HUES64 (cell line): ENCODE data around the gene ZNF169.
"Not testable (repeated sequence)": the region's sequence is repeated elsewhere in the genome, so short reads cannot be mapped to it uniquely, and the experiment has no call there.

Experiments used
- H3K27ac ChIP-seq: 2 replicates; pipeline ENCODE4 v1.7.0; 2013; ENCODE audit warnings: low read depth, low read length, inconsistent platforms
- H3K27me3 ChIP-seq: 2 replicates; pipeline ENCODE4 v1.6.1; 2013; ENCODE audit warnings: mild to moderate bottlenecking, low read length; ENCODE audit not compliant: insufficient read depth
- H3K36me3 ChIP-seq: 2 replicates; pipeline ENCODE4 v1.6.1; 2013; ENCODE audit warnings: mild to moderate bottlenecking, low read length; ENCODE audit not compliant: insufficient read depth
- H3K4me1 ChIP-seq: 2 replicates; pipeline ENCODE4 v1.6.1; 2013; ENCODE audit warnings: mild to moderate bottlenecking, low read length, moderate library complexity; ENCODE audit not compliant: insufficient read depth
- H3K4me3 ChIP-seq: 2 replicates; pipeline ENCODE4 v1.5.1; 2013; ENCODE audit warnings: mild to moderate bottlenecking, low read length, moderate library complexity
- H3K9ac ChIP-seq: 2 replicates; pipeline ENCODE4 v1.6.1; 2013; ENCODE audit warnings: mild to moderate bottlenecking, low read depth, low read length
- H3K9me3 ChIP-seq: 2 replicates; pipeline ENCODE4 v1.6.1; 2013; ENCODE audit warnings: low read depth, low read length; ENCODE audit not compliant: insufficient read depth
- WGBS: fragments of 150-250, 120-280 bp; methylation state at CpG from one replicate; pipeline ENCODE4 v1.1.7; 2013; ENCODE audit warnings: missing lambda C conversion rate; 5-methylcytosine and 5-hydroxymethylcytosine counted together

ZNF169 gene

DNA sequence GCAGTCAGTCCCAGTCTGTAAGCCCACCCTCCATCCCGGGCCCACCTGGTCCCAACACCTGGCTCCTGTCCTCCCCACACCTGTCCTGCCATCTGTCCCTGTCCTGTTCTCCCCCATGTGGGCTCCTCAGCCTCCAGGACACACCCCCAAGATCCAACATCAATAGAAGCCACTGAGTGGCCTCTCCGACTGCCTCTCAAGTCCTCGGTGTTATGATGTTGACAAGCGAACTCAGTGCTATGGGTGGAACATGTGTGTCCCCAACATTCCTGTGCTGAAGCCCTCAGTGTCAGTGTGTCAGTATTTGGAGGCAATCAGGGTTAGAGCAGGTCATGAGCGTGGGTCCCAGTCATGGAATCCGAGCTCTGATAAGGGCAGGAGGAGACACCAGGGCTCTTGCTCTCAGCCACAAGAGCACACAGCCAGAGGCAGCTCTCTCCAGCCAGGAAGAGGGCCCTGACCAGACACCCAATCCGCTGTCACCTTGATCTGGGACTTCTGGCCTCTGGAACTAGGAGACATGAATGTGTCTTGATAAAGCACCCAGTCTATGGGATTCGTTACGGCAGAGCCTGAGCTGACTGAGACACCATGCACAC, 63.3 kb downstream of the ZNF169 start:
- H3K4me1 ChIP-seq, H3K9ac ChIP-seq, H3K4me3 ChIP-seq, H3K27me3 ChIP-seq, H3K9me3 ChIP-seq, H3K27ac ChIP-seq, H3K36me3 ChIP-seq: not testable (repeated sequence)
- 89% methylated on average over 4 of the region's 9 CpGs for WGBS

DNA sequence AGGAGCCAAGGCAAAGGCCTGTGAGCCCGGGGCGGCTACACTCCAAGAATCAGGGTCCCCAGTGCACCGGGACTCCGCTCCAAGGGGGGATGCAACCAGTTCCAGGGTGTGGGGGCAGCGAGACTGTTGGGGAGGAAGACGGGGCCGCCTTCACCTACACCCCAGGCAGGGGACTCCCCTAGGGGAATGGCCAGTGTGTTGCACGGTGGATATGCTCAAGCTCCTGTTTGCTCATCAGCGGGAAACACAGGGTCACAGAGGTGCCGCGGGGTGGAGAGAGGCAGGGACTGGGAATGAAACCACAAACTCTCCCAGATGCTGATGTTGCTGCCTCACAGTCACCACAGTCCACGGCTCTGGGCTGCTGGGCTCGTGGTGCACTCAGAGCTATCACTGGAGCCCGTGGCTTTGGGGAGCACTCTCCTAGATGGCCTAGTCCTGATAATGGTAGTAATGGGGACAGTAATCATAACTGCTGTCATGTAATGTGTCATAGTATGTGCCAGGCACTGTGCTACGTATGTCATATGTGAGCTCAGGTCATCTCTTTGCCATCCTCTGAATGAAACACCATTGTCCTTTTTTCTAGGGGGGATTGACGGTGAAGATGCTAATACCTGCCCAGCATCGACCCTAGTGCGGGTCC, 64.2 kb downstream of the ZNF169 start:
- not testable (repeated sequence) for H3K4me3 ChIP-seq, H3K9ac ChIP-seq, H3K27me3 ChIP-seq, H3K36me3 ChIP-seq, H3K27ac ChIP-seq, H3K4me1 ChIP-seq, H3K9me3 ChIP-seq
- 93% methylated on average over 11 of the region's 18 CpGs for WGBS

DNA sequence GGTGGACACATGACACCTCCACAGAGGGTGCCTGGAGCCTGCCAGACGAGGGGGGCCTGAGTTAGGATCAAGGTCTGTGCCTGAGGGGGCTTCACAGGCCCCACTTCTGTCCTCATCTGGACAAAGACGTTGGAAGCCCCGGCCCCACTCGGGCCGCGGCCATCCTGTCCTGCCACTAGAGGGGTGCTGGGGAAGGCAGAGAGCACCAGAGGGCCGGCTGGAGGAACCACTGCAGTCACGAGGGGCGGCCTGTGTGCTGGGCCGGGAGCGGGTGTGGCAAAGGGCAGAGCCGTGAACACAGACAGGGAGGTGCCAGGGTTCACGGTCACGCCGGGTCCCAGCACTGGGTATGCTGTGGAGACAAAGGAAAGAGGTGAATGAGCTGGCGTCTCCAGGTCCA, 66.5 kb downstream of the ZNF169 start:
- not testable (repeated sequence) for H3K9ac ChIP-seq, H3K4me1 ChIP-seq, H3K27ac ChIP-seq, H3K9me3 ChIP-seq, H3K4me3 ChIP-seq, H3K36me3 ChIP-seq, H3K27me3 ChIP-seq
- 85% methylated on average over 15 of the region's 16 CpGs for WGBS

DNA sequence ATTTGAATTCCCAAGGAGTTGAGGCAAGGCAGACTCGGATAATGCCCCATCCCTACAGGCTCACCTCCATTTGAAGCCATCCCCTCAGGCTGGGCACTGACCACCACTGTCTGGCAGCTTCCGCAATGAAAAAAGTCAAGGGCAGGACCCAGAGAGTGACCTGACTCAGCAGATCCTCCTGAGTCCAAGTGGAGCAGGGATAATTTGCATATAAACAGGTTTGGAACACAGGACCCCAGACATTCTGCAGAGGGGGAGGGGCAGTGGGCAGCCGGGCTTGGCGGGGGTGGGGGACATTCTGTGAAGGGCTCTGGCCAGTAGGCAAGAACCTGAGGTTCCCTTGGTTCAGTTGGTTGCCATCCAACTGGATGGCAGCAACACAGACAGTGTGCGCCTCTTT, 69.4 kb downstream of the ZNF169 start, which contains the start of gene NUTM2F:
NUTM2F (minus strand) TSS at position 101 of the 400 bp plus-strand sequence; CDS start at position 80, 21 bp downstream.
- H3K27ac ChIP-seq, H3K9ac ChIP-seq, H3K9me3 ChIP-seq, H3K27me3 ChIP-seq, H3K36me3 ChIP-seq, H3K4me3 ChIP-seq, H3K4me1 ChIP-seq: not testable (repeated sequence)
- 82% methylated on average over 1 of the region's 5 CpGs for WGBS

DNA sequence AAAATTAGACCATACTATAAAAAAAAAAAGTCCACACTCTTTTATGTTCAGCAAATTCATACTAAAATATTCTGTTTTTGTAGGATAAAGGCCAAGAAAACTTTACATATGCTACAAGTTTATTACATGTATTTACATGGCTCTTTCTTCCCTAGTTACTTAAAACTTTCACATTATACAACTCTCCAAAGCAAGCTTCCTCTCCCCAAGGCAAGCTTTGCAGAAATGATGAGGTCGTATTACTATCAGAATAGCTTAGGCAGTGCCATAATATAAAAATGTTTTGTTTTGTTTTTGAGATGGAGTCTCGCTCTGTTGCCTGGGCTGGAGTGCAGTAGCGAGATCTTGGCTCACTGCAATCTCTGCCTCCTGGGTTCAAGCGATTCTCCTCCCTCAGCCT, 77.3 kb downstream of the ZNF169 start:
- H3K4me1 ChIP-seq, H3K27ac ChIP-seq, H3K9me3 ChIP-seq, H3K27me3 ChIP-seq, H3K9ac ChIP-seq, H3K36me3 ChIP-seq, H3K4me3 ChIP-seq: not testable (repeated sequence)
- 91% methylated on average over 3 of the region's 4 CpGs for WGBS

DNA sequence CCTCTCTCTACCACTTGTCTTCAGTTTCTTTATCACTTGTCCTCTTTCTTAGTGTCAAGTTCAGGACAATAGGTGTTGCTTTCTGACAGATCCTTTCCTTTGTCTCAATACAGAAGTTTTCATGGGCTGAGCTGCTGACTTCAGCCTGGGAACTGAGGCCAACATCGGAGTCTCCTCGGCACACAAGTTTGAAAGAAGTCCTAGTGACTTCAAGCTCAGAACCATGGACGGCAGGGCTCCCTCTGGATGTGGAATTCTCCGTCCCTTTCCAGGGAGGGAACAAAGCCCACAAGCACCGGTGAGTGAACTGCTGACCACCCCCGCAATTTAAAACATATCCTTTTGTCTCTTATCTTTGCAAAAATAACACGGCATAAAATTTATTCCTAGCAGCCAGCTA, 79.6 kb downstream of the ZNF169 start:
- not testable (repeated sequence) for H3K4me3 ChIP-seq, H3K4me1 ChIP-seq, H3K9ac ChIP-seq, H3K27me3 ChIP-seq, H3K9me3 ChIP-seq, H3K36me3 ChIP-seq
- WGBS, result 45% methylated on average over 5 of the region's 7 CpGs
- H3K27ac ChIP-seq, result peak overlapping the region; percentile 30; the same call in 1 of the 2 replicates

DNA sequence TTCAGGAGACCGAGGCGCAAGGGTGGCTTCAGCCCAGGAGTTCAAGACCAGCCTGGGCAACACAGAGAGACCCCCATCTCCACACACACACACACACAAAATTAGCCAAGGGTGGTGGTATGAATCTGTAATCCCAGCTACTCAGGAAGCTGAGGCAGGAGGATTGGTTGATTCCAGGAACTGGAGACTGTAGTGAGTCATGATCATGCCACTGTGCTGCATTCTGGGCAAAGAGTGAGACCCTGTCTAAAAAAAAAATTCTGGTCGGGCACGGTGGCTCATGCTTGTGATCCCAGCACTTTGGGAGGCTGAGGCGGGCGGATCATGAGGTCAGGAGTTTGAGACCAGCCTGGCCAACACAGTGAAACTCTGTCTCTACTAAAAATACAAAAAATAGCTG, 80.6 kb downstream of the ZNF169 start:
- not testable (repeated sequence) for H3K27ac ChIP-seq, H3K4me3 ChIP-seq, H3K4me1 ChIP-seq, H3K27me3 ChIP-seq, H3K9me3 ChIP-seq, H3K36me3 ChIP-seq, H3K9ac ChIP-seq
- WGBS, result 98% methylated on average over 6 of the region's 6 CpGs

DNA sequence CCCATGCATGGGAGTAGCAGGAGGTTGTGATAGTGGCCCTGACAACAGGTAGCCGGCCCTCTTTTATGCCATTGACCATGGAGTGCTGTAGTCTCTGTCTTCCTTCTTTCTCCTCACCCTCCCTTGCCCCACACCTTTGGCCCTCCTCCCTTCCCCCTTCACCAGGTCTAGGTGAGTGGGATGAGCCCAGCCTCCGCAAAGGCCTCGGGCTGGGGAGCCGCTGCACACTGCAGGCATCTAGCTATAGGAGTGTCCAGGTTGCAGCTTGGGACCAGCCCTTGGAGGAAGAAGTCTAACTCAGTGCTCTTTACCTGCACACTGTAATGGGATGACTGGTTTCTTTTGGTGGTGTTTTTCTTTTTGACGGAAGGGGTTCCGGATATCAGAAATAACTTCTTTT, 81.7 kb downstream of the ZNF169 start:
- not testable (repeated sequence) for H3K4me3 ChIP-seq, H3K9me3 ChIP-seq, H3K9ac ChIP-seq, H3K36me3 ChIP-seq, H3K27me3 ChIP-seq, H3K27ac ChIP-seq, H3K4me1 ChIP-seq
- WGBS, result 100% methylated on average over 2 of the region's 6 CpGs

DNA sequence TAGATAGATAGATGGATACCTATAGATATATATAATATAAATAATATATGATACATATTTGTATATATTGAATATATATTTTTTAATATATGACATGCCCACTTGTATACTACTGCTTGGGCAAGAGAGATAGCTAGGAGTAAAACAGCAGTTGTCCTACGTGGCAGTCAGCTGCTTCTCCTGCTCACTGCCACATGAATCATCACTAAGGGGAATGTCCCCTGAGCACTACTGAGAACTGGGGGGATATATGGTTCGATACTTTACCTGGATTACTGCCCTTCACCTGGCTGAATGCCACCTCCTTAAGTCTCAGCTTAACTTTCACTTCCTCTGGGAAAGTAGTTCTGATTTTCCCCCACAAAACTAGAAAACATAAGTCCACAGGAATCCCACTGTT, 82.6 kb downstream of the ZNF169 start:
- not testable (repeated sequence) for H3K9ac ChIP-seq, H3K27me3 ChIP-seq, H3K27ac ChIP-seq, H3K9me3 ChIP-seq, H3K36me3 ChIP-seq, H3K4me3 ChIP-seq, H3K4me1 ChIP-seq
- WGBS, result 86% methylated on average over 1 of the region's 2 CpGs

DNA sequence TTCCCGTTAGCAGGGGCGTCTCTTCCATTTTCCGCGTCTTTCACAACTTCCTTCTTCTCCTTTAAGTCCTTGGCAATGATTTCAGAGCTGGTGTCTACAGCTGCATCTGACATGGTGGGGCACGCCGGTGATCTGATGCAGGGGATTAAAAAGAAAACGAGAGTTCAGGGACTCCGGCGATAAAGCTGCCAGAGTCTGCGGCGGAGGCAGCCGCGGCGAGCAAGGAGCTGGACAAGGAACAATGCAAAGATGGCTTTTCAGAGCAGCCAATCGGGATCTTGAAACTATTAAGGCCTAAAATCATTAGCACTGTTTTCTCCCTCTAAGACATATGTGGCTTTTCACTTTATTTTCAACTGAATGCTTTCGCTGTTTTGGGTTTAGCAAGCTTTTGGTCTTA, 88.4 kb downstream of the ZNF169 start:
- 92% methylated on average over 15 of the region's 16 CpGs for WGBS
- not testable (repeated sequence) for H3K9ac ChIP-seq, H3K9me3 ChIP-seq, H3K36me3 ChIP-seq, H3K27me3 ChIP-seq, H3K4me3 ChIP-seq, H3K4me1 ChIP-seq, H3K27ac ChIP-seq

DNA sequence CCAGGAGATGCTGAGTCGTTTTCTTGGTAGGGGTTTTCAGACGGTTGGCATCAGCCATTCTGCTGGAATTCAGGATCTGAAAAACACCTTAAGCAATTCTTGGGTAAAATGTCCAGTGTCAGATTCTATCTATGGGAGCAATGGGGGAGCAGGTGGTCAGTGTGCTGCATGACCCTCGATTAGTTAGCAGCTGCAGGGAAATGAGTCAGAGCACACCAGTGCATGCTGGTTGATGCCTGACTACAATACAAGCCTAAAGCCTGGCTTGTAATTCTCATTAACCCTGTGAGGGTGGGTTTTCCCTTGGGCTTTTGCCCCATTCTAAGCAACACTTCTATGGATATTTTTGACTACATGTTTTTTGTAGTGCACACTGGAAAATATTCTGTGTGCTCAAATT, 89.7 kb downstream of the ZNF169 start:
- not testable (repeated sequence) for H3K27me3 ChIP-seq, H3K4me3 ChIP-seq, H3K9me3 ChIP-seq, H3K36me3 ChIP-seq, H3K27ac ChIP-seq, H3K4me1 ChIP-seq, H3K9ac ChIP-seq
- no CpG with 5 or more reads among the region's 3 CpGs for WGBS
